GM23248 (cell line): ENCODE measurements around the gene RAC2.

Experiments used
- EZH2 ChIP-seq: fragments of 200-600 bp; sonication (generic); IDR thresholded peaks from 2 replicates; pipeline ENCODE4 v1.6.1; 2018; ENCODE audit warnings: antibody characterized with exemption, mild to moderate bottlenecking; ENCODE audit not compliant: insufficient read depth, poor library complexity, severe bottlenecking
- EZH2phosphoT487 ChIP-seq: fragments of 200-600 bp; sonication (generic); IDR thresholded peaks from 2 replicates; pipeline ENCODE4 v1.6.1; 2018; ENCODE audit warnings: antibody characterized with exemption, moderate library complexity, mild to moderate bottlenecking, low read depth; ENCODE audit not compliant: insufficient read depth

DNA sequence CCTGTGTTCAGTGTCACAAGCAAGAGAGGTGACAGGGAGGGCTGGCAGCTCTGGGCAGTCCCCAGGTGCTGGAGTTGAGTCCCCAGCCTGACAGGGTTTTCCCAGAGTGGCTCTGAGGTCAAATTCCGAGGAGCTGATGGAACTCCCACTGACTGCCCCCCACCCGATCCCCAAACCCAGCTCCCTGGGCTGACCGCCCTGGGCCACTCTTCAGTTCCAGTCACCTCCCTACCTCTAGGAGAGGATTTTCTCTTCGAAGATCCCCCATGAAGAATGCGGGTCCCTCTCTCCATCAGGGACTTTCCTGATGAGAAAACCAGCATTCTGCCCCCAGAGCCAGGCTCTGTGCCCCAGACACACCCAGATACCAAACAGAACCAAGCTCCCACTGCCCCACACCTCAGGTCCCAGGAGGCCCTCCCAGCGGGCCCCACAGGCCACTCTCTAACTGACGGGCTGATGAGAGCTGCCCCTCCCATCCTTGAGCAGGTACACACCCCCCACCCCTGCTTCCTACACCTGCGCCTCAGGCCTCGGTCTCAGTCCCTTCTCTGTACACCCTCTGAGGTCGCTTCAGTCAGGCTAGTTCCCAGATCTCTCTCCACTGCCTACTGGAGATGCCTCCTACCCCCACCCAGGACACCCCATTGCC, 12.1 kb upstream of the RAC2 start:
- TF ChIP-seq EZH2: no peak
- TF ChIP-seq EZH2phosphoT487: no peak
